Transverse colon (tissue), 4 donors: ENCODE measurements around the gene PGM5. TPM values are rescaled to one million over a fixed set of nuclear protein-coding genes. Genes with fewer than 3 reads are reported as not detected.
"Not testable (repeated sequence)": the region's sequence is repeated elsewhere in the genome, so short reads cannot be mapped to it uniquely, and the experiment has no call there.

Experiments used
- DNase-seq: peaks from one replicate; pipeline ENCODE4 v3.0.0-alpha.2; 2019
- H3K27ac ChIP-seq, 4 donors: fragments of 200-600 bp; sonication (generic); 2 replicates each; pipeline ENCODE4 v1.5.1; 2016 to 2018; ENCODE audit warnings: inconsistent platforms in 4 of 4
- H3K27me3 ChIP-seq: fragments of 200-600 bp; sonication (generic); 2 replicates; pipeline ENCODE4 v1.5.1; 2017; ENCODE audit warnings: inconsistent platforms
- H3K36me3 ChIP-seq, 4 donors: fragments of 200-600 bp; sonication (generic); 2 replicates each; pipeline ENCODE4 v1.5.1; 2017 to 2019; ENCODE audit warnings: inconsistent platforms in 4 of 4
- H3K4me1 ChIP-seq, 4 donors: fragments of 200-600 bp; sonication (generic); 2 replicates each; pipeline ENCODE4 v1.5.1; 2017 to 2020; ENCODE audit warnings: inconsistent platforms in 4 of 4
- H3K4me3 ChIP-seq, 4 donors: fragments of 200-600 bp; sonication (generic); 1 replicate in 1 of 4; 2 replicates in 3 of 4; pipeline versions ENCODE4 v1.5.1 to v1.6.1; 2017 to 2019; ENCODE audit warnings: inconsistent platforms in 4 of 4
- H3K9me3 ChIP-seq, 2 donors: fragments of 200-600 bp; sonication (generic); 2 replicates each; pipeline ENCODE4 v1.5.1; 2017 to 2019; ENCODE audit warnings: inconsistent platforms in 2 of 2
- CTCF ChIP-seq, 5 experiments: fragments of 200-600 bp in 3 of 5; fragments of 450-650 bp in 2 of 5; sonication (generic) in 3 of 5; IDR thresholded peaks; 1 replicate in 2 of 5; 2 replicates in 3 of 5; pipeline ENCODE4 v1.5.1; 2016 to 2017; ENCODE audit warnings: antibody characterized with exemption in 5 of 5, inconsistent platforms in 3 of 5, mild to moderate bottlenecking in 2 of 5, moderate library complexity in 1 of 5
- WGBS, 2 donors: methylation state at CpG; one replicate each; pipeline ENCODE4 v1.1.5; 2018; ENCODE audit warnings: low coverage in 1 of 2; 5-methylcytosine and 5-hydroxymethylcytosine counted together
- in situ Hi-C, 4 donors: fragments of 200-750 bp; cut with MboI; loops; one replicate each; pipeline versions ENCODE4 v1.15.0 to v1.15.1; 2017; ENCODE audit warnings: low sequenced_read_pairs in 3 of 4, low pct_ligation_motif_present in 1 of 4, low pct_unique_long_range_greater_than_20kb in 1 of 4
- intact Hi-C: fragments of 100-400 bp; cut with DNase I; formaldehyde crosslinking; loops from one replicate; pipeline ENCODE4 v1.15.1; 2023; ENCODE audit warnings: low total_unique reads
- total RNA-seq, 4 donors: library from RNA; depleted of rRNA; stranded (reverse); fragments of >200 nt; gene quantifications; one replicate each; pipeline ENCODE4 v1.1.0, GENCODE V29; 2016

PGM5 gene
- total RNA-seq, 4 donors from 2014 or later: 78.2 to 94.9 (median 89.4) TPM

GRCh38 chr9:68335935-68336334, 20.5 kb upstream of the PGM5 start:
- H3K9me3 ChIP-seq, in situ Hi-C loops, H3K4me1 ChIP-seq, H3K4me3 ChIP-seq, H3K36me3 ChIP-seq, intact Hi-C loops, DNase-seq, H3K27me3 ChIP-seq, H3K27ac ChIP-seq: not testable (repeated sequence)
- 73% methylated on average over 3 of the region's 3 CpGs; no CpG with 5 or more reads in 1 of the 2 donors for WGBS, 2 donors

- H3K36me3 ChIP-seq, H3K27ac ChIP-seq, DNase-seq, H3K4me3 ChIP-seq, H3K4me1 ChIP-seq, intact Hi-C loops, in situ Hi-C loops, H3K27me3 ChIP-seq, H3K9me3 ChIP-seq: not testable (repeated sequence)
- WGBS, 2 donors: 30 to 74% methylated on average over 1 to 5 of the region's 10 CpGs
Observed at GRCh38 chr9:68336639-68337339, 19.6 kb upstream of the PGM5 start.

- H3K36me3 ChIP-seq, H3K9me3 ChIP-seq, H3K27ac ChIP-seq, H3K4me1 ChIP-seq, H3K4me3 ChIP-seq, intact Hi-C loops, in situ Hi-C loops, DNase-seq, H3K27me3 ChIP-seq: not testable (repeated sequence)
- WGBS, 2 donors: 92% methylated on average over 7 of the region's 7 CpGs; no CpG with 5 or more reads in 1 of the 2 donors
Observed at GRCh38 chr9:68338000-68338399, 18.4 kb upstream of the PGM5 start.

- WGBS, 2 donors: 11% methylated on average over 7 of the region's 10 CpGs; no CpG with 5 or more reads in 1 of the 2 donors
- H3K4me3 ChIP-seq, H3K9me3 ChIP-seq, in situ Hi-C loops, H3K36me3 ChIP-seq, intact Hi-C loops, H3K27me3 ChIP-seq, H3K4me1 ChIP-seq, DNase-seq, H3K27ac ChIP-seq: not testable (repeated sequence)
- peak; percentile 11 to 38 (median 21) for TF ChIP-seq CTCF (IDR thresholded peaks at IDR 0.05)
Observed at GRCh38 chr9:68342265-68343025, 14.0 kb upstream of the PGM5 start.

GRCh38 chr9:68343242-68343641, 13.2 kb upstream of the PGM5 start:
- DNase-seq, H3K4me1 ChIP-seq, H3K36me3 ChIP-seq, in situ Hi-C loops, H3K27ac ChIP-seq, H3K9me3 ChIP-seq, intact Hi-C loops, H3K4me3 ChIP-seq, H3K27me3 ChIP-seq: not testable (repeated sequence)
- WGBS, 2 donors: 81 to 84% methylated on average over 4 of the region's 4 CpGs

GRCh38 chr9:68343992-68344391, 12.4 kb upstream of the PGM5 start:
- H3K27ac ChIP-seq, in situ Hi-C loops, intact Hi-C loops, H3K27me3 ChIP-seq, H3K4me1 ChIP-seq, DNase-seq, H3K4me3 ChIP-seq, H3K36me3 ChIP-seq, H3K9me3 ChIP-seq: not testable (repeated sequence)
- WGBS, 2 donors: 71% methylated on average over 3 of the region's 4 CpGs; no CpG with 5 or more reads in 1 of the 2 donors

GRCh38 chr9:68351689-68352088, 4.7 kb upstream of the PGM5 start:
- intact Hi-C loops: not testable (repeated sequence)
- WGBS, 2 donors: 75 to 81% methylated on average over 4 of the region's 4 CpGs

GRCh38 chr9:68355993-68356379, 425 bp upstream of the PGM5 start:
- H3K36me3 ChIP-seq, in situ Hi-C loops, intact Hi-C loops, DNase-seq, H3K4me1 ChIP-seq, H3K9me3 ChIP-seq: not testable (repeated sequence)
- Histone ChIP-seq H3K27ac (peak overlapping the region in 3 of 4 donors; percentile 82 to 93 (median 86)), H3K4me3 (peak overlapping the region in 2 of 4 donors; percentile 52 to 73), H3K27me3 (peaks cover 12% of the 10 kb centered on the region)
- WGBS, 2 donors: 1 to 6% methylated on average over 2 to 5 of the region's 5 CpGs

More at GRCh38 chr9:68351689-68352088, 4.7 kb upstream of the PGM5 start:
- H3K4me3 ChIP-seq, H3K36me3 ChIP-seq, H3K27ac ChIP-seq, in situ Hi-C loops, H3K9me3 ChIP-seq, H3K27me3 ChIP-seq, H3K4me1 ChIP-seq, DNase-seq: not testable (repeated sequence)

- peak overlapping the region; percentile 78 to 93 (median 84) for H3K27ac ChIP-seq
- in situ Hi-C loops, H3K36me3 ChIP-seq, H3K9me3 ChIP-seq, H3K4me1 ChIP-seq, intact Hi-C loops: not testable (repeated sequence)
- H3K27me3 ChIP-seq: peaks cover 12% of the 10 kb centered on the region
- WGBS, 2 donors: 9% methylated on average over 31 of the region's 57 CpGs; no CpG with 5 or more reads in 1 of the 2 donors
- DNase-seq: peak; percentile 7
- peak overlapping the region; percentile 52 to 77 (median 70) for H3K4me3 ChIP-seq
Observed at GRCh38 chr9:68357119-68357714, 806 bp downstream of the PGM5 start.
